Astrocyte (in vitro differentiated cells and primary cell): Measurements from ENCODE around the gene SHROOM3. TPM values are rescaled to one million over a fixed set of nuclear protein-coding genes. Genes with fewer than 3 reads are reported as not detected.

Source experiments
- DNase-seq: peaks from one replicate; pipeline ENCODE4 v3.0.0-alpha.2; 2010; ENCODE audit warnings: low read depth
- FAIRE-seq: peaks from 2 replicates; lab custom pipeline; 2011; peaks lifted over from hg19 to GRCh38; lab: Jason Lieb, UNC
- H2AFZ ChIP-seq: 2 replicates; pipeline ENCODE4 v1.6.0; 2012; ENCODE audit warnings: low read depth, low read length, inconsistent platforms
- H3K27ac ChIP-seq: 2 replicates; pipeline ENCODE4 v1.5.1; 2011; ENCODE audit warnings: low read depth, low read length, inconsistent platforms
- H3K27me3 ChIP-seq: 2 replicates; pipeline ENCODE4 v1.6.0; 2011; ENCODE audit warnings: low read length, inconsistent platforms; ENCODE audit not compliant: insufficient read depth
- H3K36me3 ChIP-seq: 2 replicates; pipeline ENCODE4 v1.5.1; 2011; ENCODE audit warnings: low read length, inconsistent platforms; ENCODE audit not compliant: insufficient read depth
- H3K4me1 ChIP-seq: 2 replicates; pipeline ENCODE4 v1.5.1; 2011; ENCODE audit warnings: low read length, inconsistent platforms; ENCODE audit not compliant: insufficient read depth
- H3K4me2 ChIP-seq: 2 replicates; pipeline ENCODE4 v1.6.0; 2012; ENCODE audit warnings: low read length, inconsistent platforms
- H3K4me3 ChIP-seq: 2 replicates; pipeline ENCODE4 v1.5.1; 2011; ENCODE audit warnings: low read depth, mild to moderate bottlenecking, low read length, inconsistent platforms; ENCODE audit not compliant: insufficient read depth
- H3K79me2 ChIP-seq: 2 replicates; pipeline ENCODE4 v1.6.0; 2012; ENCODE audit warnings: mild to moderate bottlenecking, low read length, inconsistent platforms; ENCODE audit not compliant: insufficient read depth
- H3K9ac ChIP-seq: 2 replicates; pipeline ENCODE4 v1.6.0; 2012; ENCODE audit warnings: mild to moderate bottlenecking, low read length, inconsistent platforms
- H3K9me3 ChIP-seq: 2 replicates; pipeline ENCODE4 v1.5.1; 2012; ENCODE audit warnings: low read depth, mild to moderate bottlenecking, low read length, inconsistent platforms; ENCODE audit not compliant: insufficient read depth
- H4K20me1 ChIP-seq: 2 replicates; pipeline ENCODE4 v1.6.0; 2012; ENCODE audit warnings: low read length, inconsistent platforms; ENCODE audit not compliant: insufficient read depth
- H3K27ac Mint-ChIP-seq: one replicate; pipeline ENCODE4 v1.8.0; 2021; ENCODE audit warnings: mild to moderate bottlenecking, mixed read lengths; ENCODE audit not compliant: unreplicated experiment
- H3K27me3 Mint-ChIP-seq: one replicate; pipeline ENCODE4 v1.8.0; 2021; ENCODE audit warnings: low read depth, mixed read lengths; ENCODE audit not compliant: unreplicated experiment
- H3K36me3 Mint-ChIP-seq: one replicate; pipeline ENCODE4 v1.8.0; 2021; ENCODE audit warnings: low read depth, mixed read lengths; ENCODE audit not compliant: unreplicated experiment
- H3K4me1 Mint-ChIP-seq: one replicate; pipeline ENCODE4 v1.8.0; 2021; ENCODE audit warnings: low read depth, mixed read lengths; ENCODE audit not compliant: unreplicated experiment
- H3K4me3 Mint-ChIP-seq: one replicate; pipeline ENCODE4 v1.8.0; 2021; ENCODE audit warnings: mild to moderate bottlenecking, moderate library complexity, mixed read lengths; ENCODE audit not compliant: unreplicated experiment
- H3K9me3 Mint-ChIP-seq: one replicate; pipeline ENCODE4 v1.8.0; 2021; ENCODE audit warnings: mild to moderate bottlenecking, mixed read lengths; ENCODE audit not compliant: unreplicated experiment
- CTCF ChIP-seq: IDR thresholded peaks from 2 replicates; pipeline ENCODE4 v1.5.1; 2011; ENCODE audit warnings: low read depth, mild to moderate bottlenecking, inconsistent platforms, low read length, moderate library complexity; ENCODE audit not compliant: insufficient read depth
- EZH2 ChIP-seq: IDR thresholded peaks from 2 replicates; pipeline ENCODE4 v1.6.1; 2012; ENCODE audit warnings: mild to moderate bottlenecking, low read length, inconsistent platforms; ENCODE audit not compliant: insufficient read depth
- total RNA-seq: library from RNA; stranded (reverse); gene quantifications from 2 replicates; pipeline ENCODE4 v1.2.1, GENCODE V29; 2021

The SHROOM3 gene
- total RNA-seq, 1 donor from 2014 or later, result 64.6 TPM

GRCh38 chr4:76799718-76800117, 364.7 kb downstream of the SHROOM3 start:
- FAIRE-seq (no peak), DNase-seq (no peak)
- Mint-ChIP-seq H3K36me3 (no peaks in the 10 kb centered on the region), H3K27me3 (no peaks in the 10 kb centered on the region), H3K4me1 (peaks cover 24% of the 10 kb centered on the region), H3K27ac (no peak overlapping the region), H3K9me3 (peaks cover 2% of the 10 kb centered on the region), H3K4me3 (no peak overlapping the region)
- Histone ChIP-seq H3K4me1 (peaks cover 31% of the 10 kb centered on the region), H4K20me1 (no peaks in the 10 kb centered on the region), H3K27ac (no peak overlapping the region), H2AFZ (no peak overlapping the region), H3K9ac (no peak overlapping the region), H3K9me3 (no peaks in the 10 kb centered on the region), H3K79me2 (no peaks in the 10 kb centered on the region), H3K4me3 (no peak overlapping the region), H3K36me3 (no peaks in the 10 kb centered on the region), H3K27me3 (no peaks in the 10 kb centered on the region), H3K4me2 (no peak overlapping the region)
- TF ChIP-seq CTCF (no peak), EZH2 (no peak)

GRCh38 chr4:76800902-76801301, 365.9 kb downstream of the SHROOM3 start:
- Mint-ChIP-seq H3K4me1 (peaks cover 25% of the 10 kb centered on the region), H3K36me3 (no peaks in the 10 kb centered on the region), H3K27ac (no peak overlapping the region), H3K4me3 (no peak overlapping the region), H3K27me3 (no peaks in the 10 kb centered on the region), H3K9me3 (peaks cover 4% of the 10 kb centered on the region)
- TF ChIP-seq EZH2 (no peak), CTCF (no peak)
- H3K4me3 ChIP-seq, result no peak overlapping the region
- no peak overlapping the region for H3K4me2 ChIP-seq
- H2AFZ ChIP-seq, result no peak overlapping the region
- H3K36me3 ChIP-seq, result no peaks in the 10 kb centered on the region
- no peaks in the 10 kb centered on the region for H3K9me3 ChIP-seq
- H3K4me1 ChIP-seq, result peaks cover 33% of the 10 kb centered on the region
- H3K9ac ChIP-seq, result no peak overlapping the region
- DNase-seq, result no peak
- FAIRE-seq, result no peak
- no peaks in the 10 kb centered on the region for H3K79me2 ChIP-seq
- no peak overlapping the region for H3K27ac ChIP-seq
- H4K20me1 ChIP-seq, result no peaks in the 10 kb centered on the region
- H3K27me3 ChIP-seq, result no peaks in the 10 kb centered on the region

GRCh38 chr4:76801621-76802235, 366.7 kb downstream of the SHROOM3 start:
- H3K4me1 ChIP-seq, result peaks cover 33% of the 10 kb centered on the region
- DNase-seq, result peak; percentile 23
- no peak for FAIRE-seq
- H3K4me3 ChIP-seq, result peak overlapping the region; percentile 4
- no peaks in the 10 kb centered on the region for H4K20me1 ChIP-seq
- peak overlapping the region; percentile 89 for H3K27ac ChIP-seq
- H3K4me1 Mint-ChIP-seq, result peaks cover 30% of the 10 kb centered on the region
- no peaks in the 10 kb centered on the region for H3K27me3 ChIP-seq
- H3K79me2 ChIP-seq, result no peaks in the 10 kb centered on the region
- peaks cover 5% of the 10 kb centered on the region for H3K36me3 Mint-ChIP-seq
- peak overlapping the region; percentile 65 for H3K9ac ChIP-seq
- H3K4me2 ChIP-seq, result peak overlapping the region; percentile 74
- H3K27ac Mint-ChIP-seq, result peak overlapping the region; percentile 94
- H2AFZ ChIP-seq, result peak overlapping the region; percentile 68
- H3K9me3 ChIP-seq, result no peaks in the 10 kb centered on the region
- no peaks in the 10 kb centered on the region for H3K36me3 ChIP-seq
- TF ChIP-seq EZH2 (no peak), CTCF (no peak)
- H3K4me3 Mint-ChIP-seq, result no peak overlapping the region
- peaks cover 6% of the 10 kb centered on the region for H3K9me3 Mint-ChIP-seq
- no peaks in the 10 kb centered on the region for H3K27me3 Mint-ChIP-seq
